Fibroblast of lung (primary cell): ENCODE measurements around the gene UTS2. TPM values are rescaled to one million over a fixed set of nuclear protein-coding genes. Genes with fewer than 3 reads are reported as not detected.

Experiments
- DNase-seq, 2 donors: peaks; one replicate each; pipeline versions ENCODE4 v3.0.0 to v3.0.0-alpha.2; 2010; ENCODE audit warnings: low read depth in 2 of 2
- H2AFZ ChIP-seq: 2 replicates; pipeline ENCODE4 v1.5.1; 2012; ENCODE audit warnings: low read length, control low read depth, inconsistent platforms
- H3K27ac ChIP-seq: 2 replicates; pipeline ENCODE4 v1.5.1; 2011; ENCODE audit warnings: low read length, control low read depth; ENCODE audit not compliant: insufficient read depth
- H3K27me3 ChIP-seq: 2 replicates; pipeline ENCODE4 v1.5.1; 2011; ENCODE audit warnings: mild to moderate bottlenecking, low read length; ENCODE audit not compliant: control insufficient read depth, insufficient read depth
- H3K36me3 ChIP-seq: 2 replicates; pipeline ENCODE4 v1.5.1; 2011; ENCODE audit warnings: low read length; ENCODE audit not compliant: control insufficient read depth, insufficient read depth
- H3K4me1 ChIP-seq: 2 replicates; pipeline ENCODE4 v1.5.1; 2011; ENCODE audit warnings: low read length; ENCODE audit not compliant: control insufficient read depth, insufficient read depth; ENCODE audit errors: extremely low read depth
- H3K4me2 ChIP-seq: 2 replicates; pipeline ENCODE4 v1.5.1; 2011; ENCODE audit warnings: low read length, control low read depth; ENCODE audit not compliant: insufficient read depth; ENCODE audit errors: extremely low read depth
- H3K4me3 ChIP-seq, 4 experiments: fragments of 200-600 bp in 1 of 4; sonication (generic) in 1 of 4; replicated peaks in 1 of 4; 2 replicates each; pipeline ENCODE4 v1.5.1; 2011 to 2016; ENCODE audit warnings: low read length in 4 of 4, low read depth in 3 of 4, mild to moderate bottlenecking in 3 of 4, control low read depth in 2 of 4, inconsistent platforms in 1 of 4, mixed read lengths in 1 of 4; ENCODE audit not compliant: insufficient read depth in 1 of 4; ENCODE audit errors: control extremely low read depth in 1 of 4
- H3K79me2 ChIP-seq: 2 replicates; pipeline ENCODE4 v1.5.1; 2012; ENCODE audit warnings: mild to moderate bottlenecking, low read length, inconsistent platforms; ENCODE audit not compliant: control insufficient read depth, insufficient read depth
- H3K9ac ChIP-seq: 2 replicates; pipeline ENCODE4 v1.5.1; 2011; ENCODE audit warnings: mild to moderate bottlenecking, low read length, control low read depth; ENCODE audit not compliant: insufficient read depth
- H3K9me3 ChIP-seq: 2 replicates; pipeline ENCODE4 v1.5.1; 2012; ENCODE audit warnings: low read depth, low read length; ENCODE audit not compliant: control insufficient read depth, insufficient read depth
- H4K20me1 ChIP-seq: 2 replicates; pipeline ENCODE4 v1.5.1; 2011; ENCODE audit warnings: low read length; ENCODE audit not compliant: control insufficient read depth, insufficient read depth; ENCODE audit errors: extremely low read depth
- CTCF ChIP-seq, 2 donors: IDR thresholded peaks in 1 of 2; conservative IDR thresholded peaks in 1 of 2; 1 replicate in 1 of 2; 2 replicates in 1 of 2; pipeline ENCODE4 v1.5.1; 2011 to 2012; ENCODE audit warnings: low read length in 2 of 2, control low read depth in 1 of 2, inconsistent platforms in 1 of 2, low read depth in 1 of 2, mild to moderate bottlenecking in 1 of 2
- EZH2 ChIP-seq: IDR thresholded peaks from 2 replicates; pipeline ENCODE4 v1.5.1; 2012; ENCODE audit warnings: low read length, control low read depth, mild to moderate bottlenecking; ENCODE audit errors: missing control alignments
- polyA plus RNA-seq, 2 donors: library from polyadenylated mRNA; depleted of rRNA in 1 of 2; stranded (reverse) in 1 of 2; unstranded in 1 of 2; fragments of >200 nt; gene quantifications; 2 replicates each; pipeline ENCODE4 v1.2.1, GENCODE V29; 2011 to 2012; ENCODE audit warnings: missing spikeins in 1 of 2
- total RNA-seq: library from RNA; depleted of rRNA; stranded (reverse); fragments of >200 nt; gene quantifications from 2 replicates; pipeline ENCODE4 v1.2.1, GENCODE V29; 2014

The UTS2 gene
- total and polyA plus RNA-seq, 2 donors (not counting 1 experiment from before 2014, with no cell fraction given) = not detected

DNA sequence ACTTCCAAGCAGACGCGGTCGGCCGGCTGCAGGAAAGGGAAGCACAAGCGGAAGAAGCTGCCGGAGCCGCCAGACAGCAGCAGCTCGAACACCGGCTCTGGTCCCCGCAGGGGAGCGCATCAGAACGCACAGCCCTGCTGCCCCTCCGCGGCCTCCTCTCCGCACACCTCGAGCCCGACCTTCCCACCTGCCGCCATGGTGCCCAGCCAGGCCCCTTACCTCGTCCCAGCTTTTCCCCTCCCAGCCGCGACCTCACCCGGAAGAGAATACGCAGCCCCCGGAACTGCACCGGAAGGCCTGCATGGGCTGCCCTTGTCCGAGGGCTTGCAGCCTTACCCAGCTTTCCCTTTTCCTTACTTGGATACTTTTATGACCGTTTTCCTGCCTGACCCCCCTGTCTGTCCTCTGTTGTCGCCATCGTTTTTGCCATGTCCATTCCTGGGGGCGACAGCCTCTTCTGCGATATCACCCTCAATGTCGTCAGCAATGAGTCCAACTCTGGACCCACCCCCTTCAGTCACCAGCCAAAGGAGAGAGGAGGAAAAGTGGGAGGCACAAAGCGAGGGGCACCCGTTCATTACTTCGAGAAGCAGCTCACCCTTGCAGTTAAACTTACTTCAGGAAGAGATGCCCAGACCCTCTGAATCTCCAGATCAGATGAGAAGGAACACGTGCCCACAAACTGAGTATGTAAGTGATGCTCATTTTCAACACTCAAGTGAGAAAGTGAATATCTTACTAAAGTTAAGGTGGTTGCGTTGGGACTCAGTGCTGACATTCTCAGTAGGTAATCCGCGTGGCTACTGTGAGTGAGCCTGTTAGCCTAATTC lies 25.5 kb downstream of the UTS2 start:
- Histone ChIP-seq H3K4me3 (peak overlapping the region in 2 of 4 experiments; percentile 40 to 76), H2AFZ (no peak overlapping the region)

GRCh38 chr1:7826363-7826762 lies 26.5 kb downstream of the UTS2 start:
- Histone ChIP-seq H3K9ac (no peak overlapping the region), H3K4me2 (no peak overlapping the region), H3K4me3 (peak overlapping the region in 1 of 4 experiments; percentile 76)

More for the DNA sequence above, 25.5 kb downstream of the UTS2 start:
- Histone ChIP-seq H3K4me1 (no peaks in the 10 kb centered on the region), H4K20me1 (no peaks in the 10 kb centered on the region), H3K27me3 (no peaks in the 10 kb centered on the region), H3K9me3 (no peaks in the 10 kb centered on the region), H3K36me3 (peaks cover 5% of the 10 kb centered on the region), H3K79me2 (no peaks in the 10 kb centered on the region), H3K4me2 (no peak overlapping the region), H3K9ac (no peak overlapping the region), H3K27ac (no peak overlapping the region)
- peak in 1 of 2 donors; percentile 53 for DNase-seq
- TF ChIP-seq CTCF (conservative IDR thresholded peaks at IDR 0.05 in 1 of 2, IDR thresholded peaks at IDR 0.05 in 1 of 2; ENCODE audit: low read depth in 1 of 2, low read length in 2 of 2) (no peak), EZH2 (no peak)

More at GRCh38 chr1:7826363-7826762, 26.5 kb downstream of the UTS2 start:
- TF ChIP-seq CTCF (conservative IDR thresholded peaks at IDR 0.05 in 1 of 2, IDR thresholded peaks at IDR 0.05 in 1 of 2; ENCODE audit: low read depth in 1 of 2, low read length in 2 of 2) (no peak), EZH2 (no peak)
- no peaks in the 10 kb centered on the region for H3K79me2 ChIP-seq
- no peaks in the 10 kb centered on the region for H3K27me3 ChIP-seq
- no peak for DNase-seq
- no peaks in the 10 kb centered on the region for H3K9me3 ChIP-seq
- no peaks in the 10 kb centered on the region for H3K4me1 ChIP-seq
- no peak overlapping the region for H3K27ac ChIP-seq
- H3K36me3 ChIP-seq = peaks cover 5% of the 10 kb centered on the region
- H2AFZ ChIP-seq = no peak overlapping the region
- H4K20me1 ChIP-seq = no peaks in the 10 kb centered on the region
